ENCODE data around the gene ADI1. TPM values are rescaled to one million over a fixed set of nuclear protein-coding genes. Genes with fewer than 3 reads are reported as not detected.

ADI1 gene
- total and polyA plus RNA-seq, 2 of the 4 experiments (the other 2 are of a cell fraction): 43.2 to 46.0 TPM

Other genes starting within 250 kb of the ADI1 start
- gene EIPR1, start 141.7 kb downstream of the ADI1 start, total RNA-seq (2012; rRNA removed): 56.9 and 67.4 TPM in 2 replicates
- gene EIPR1, start 141.7 kb downstream of the ADI1 start, polyA plus RNA-seq (2012; rRNA removed): 44.9 and 46.5 TPM in 2 replicates
- gene TRAPPC12, start 139.8 kb downstream of the ADI1 start, total RNA-seq (2012; rRNA removed): 25.8 and 33.6 TPM in 2 replicates
- 69.9 and 70.2 TPM in 2 replicates for gene TRAPPC12, start 139.8 kb downstream of the ADI1 start, polyA plus RNA-seq (2012; rRNA removed)
- 23.7 and 38.3 TPM in 2 replicates for gene RNASEH1, start 38.8 kb upstream of the ADI1 start, total RNA-seq (2012; rRNA removed)
- gene RNASEH1, start 38.8 kb upstream of the ADI1 start, polyA plus RNA-seq (2012; rRNA removed): 21.7 and 23.5 TPM in 2 replicates
- gene RPS7, start 55.7 kb upstream of the ADI1 start, total RNA-seq (2012; rRNA removed): 3,111 and 3,387 TPM in 2 replicates
- gene RPS7, start 55.7 kb upstream of the ADI1 start, polyA plus RNA-seq (2012; rRNA removed): 1,199 and 1,260 TPM in 2 replicates
- gene COLEC11, start 75.6 kb upstream of the ADI1 start, total RNA-seq (2012; rRNA removed): under 0.01 and 0.28 TPM in 2 replicates
- gene COLEC11, start 75.6 kb upstream of the ADI1 start, polyA plus RNA-seq (2012; rRNA removed): 0.24 and 0.55 TPM in 2 replicates
- gene ALLC, start 138.7 kb upstream of the ADI1 start, total RNA-seq (2012; rRNA removed): not detected in 2 replicates
- gene ALLC, start 138.7 kb upstream of the ADI1 start, polyA plus RNA-seq (2012; rRNA removed): not detected in 2 replicates
- gene DCDC2C, start 184.0 kb upstream of the ADI1 start, total RNA-seq (2012; rRNA removed): not detected in 2 replicates
- not detected in 2 replicates for gene DCDC2C, start 184.0 kb upstream of the ADI1 start, polyA plus RNA-seq (2012; rRNA removed)

All from IMR-90 (cell line).